HG03103 (cell line): Measurements from ENCODE around the gene SYS1.

Experiments
- ATAC-seq: cut with Tn5 transposase; IDR thresholded peaks from one replicate; pipeline ENCODE4 v1.9.1; 2021; ENCODE audit warnings: low read depth; ENCODE audit not compliant: unreplicated experiment

The SYS1 gene

DNA sequence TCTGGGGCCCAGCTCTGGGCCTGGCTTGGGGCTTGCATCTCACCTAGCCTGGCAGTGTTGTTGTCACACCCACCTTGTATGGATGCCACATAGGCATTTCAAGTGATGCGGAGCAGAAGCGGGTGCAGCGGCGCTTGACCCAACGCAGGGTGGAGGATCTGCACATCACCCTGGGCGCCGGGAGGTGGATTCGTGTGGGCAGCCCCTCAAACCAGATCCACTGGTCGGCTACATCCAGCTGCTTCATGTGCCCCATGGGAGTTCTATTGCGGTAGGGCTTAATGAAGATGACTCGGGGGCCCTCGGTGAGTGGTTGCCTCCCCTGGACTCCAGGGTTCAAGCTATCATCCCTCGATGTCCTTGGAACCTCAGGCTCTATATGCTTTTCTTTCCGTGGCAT lies 12.0 kb downstream of the SYS1 start:
- ATAC-seq, result no peak

- ATAC-seq, result no peak
Observed at GRCh38 chr20:45377269-45377668, 14.3 kb downstream of the SYS1 start.

- ATAC-seq, result no peak
Observed at GRCh38 chr20:45378191-45378590, 15.2 kb downstream of the SYS1 start, which contains the start of gene TP53TG5. Gene TP53TG5, minus strand, starts transcription at chr20:45378325. Its CDS starts 89 bp downstream, at chr20:45378236.

GRCh38 chr20:45387274-45387673 lies 24.3 kb downstream of the SYS1 start:
- no peak for ATAC-seq

DNA sequence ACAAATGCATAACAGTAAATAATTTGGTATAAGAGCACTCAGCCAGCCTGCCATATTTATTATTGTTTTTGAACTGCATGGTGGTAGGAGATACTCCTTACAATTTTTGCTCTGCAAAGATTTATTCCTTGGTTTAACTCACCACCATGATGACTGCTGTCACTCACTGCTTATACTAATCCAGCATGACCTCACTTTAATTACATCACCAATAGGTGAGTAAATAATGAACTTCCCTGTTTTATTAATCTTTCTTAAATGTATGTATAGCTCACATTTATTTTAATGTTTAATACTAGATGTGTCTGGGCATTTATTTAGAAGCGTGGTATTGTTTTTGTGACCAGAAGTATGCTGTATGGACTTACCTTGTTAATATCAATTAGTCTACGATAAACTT lies 28.0 kb downstream of the SYS1 start:
- ATAC-seq, result no peak

DNA sequence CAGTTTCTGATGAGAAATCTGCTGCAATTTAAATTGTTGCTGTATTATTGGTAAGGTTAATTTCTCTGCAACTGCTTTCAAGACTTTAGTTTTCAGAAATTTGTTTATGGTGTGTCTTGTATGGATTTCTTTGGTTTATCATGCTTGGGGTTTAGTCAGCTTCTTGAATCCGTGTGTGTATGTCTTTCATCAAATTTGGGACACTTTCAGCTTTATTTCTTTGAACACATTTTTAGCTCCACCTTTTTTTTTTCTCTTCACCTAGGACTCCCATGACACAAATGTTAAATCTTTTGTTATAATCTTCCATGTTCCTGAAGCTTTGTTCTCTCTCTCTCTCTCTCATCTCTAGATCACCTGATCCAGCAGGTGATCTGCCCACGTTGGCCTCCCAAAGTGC lies 28.6 kb downstream of the SYS1 start:
- no peak for ATAC-seq

GRCh38 chr20:45392733-45393132 lies 29.8 kb downstream of the SYS1 start:
- ATAC-seq, result no peak

DNA sequence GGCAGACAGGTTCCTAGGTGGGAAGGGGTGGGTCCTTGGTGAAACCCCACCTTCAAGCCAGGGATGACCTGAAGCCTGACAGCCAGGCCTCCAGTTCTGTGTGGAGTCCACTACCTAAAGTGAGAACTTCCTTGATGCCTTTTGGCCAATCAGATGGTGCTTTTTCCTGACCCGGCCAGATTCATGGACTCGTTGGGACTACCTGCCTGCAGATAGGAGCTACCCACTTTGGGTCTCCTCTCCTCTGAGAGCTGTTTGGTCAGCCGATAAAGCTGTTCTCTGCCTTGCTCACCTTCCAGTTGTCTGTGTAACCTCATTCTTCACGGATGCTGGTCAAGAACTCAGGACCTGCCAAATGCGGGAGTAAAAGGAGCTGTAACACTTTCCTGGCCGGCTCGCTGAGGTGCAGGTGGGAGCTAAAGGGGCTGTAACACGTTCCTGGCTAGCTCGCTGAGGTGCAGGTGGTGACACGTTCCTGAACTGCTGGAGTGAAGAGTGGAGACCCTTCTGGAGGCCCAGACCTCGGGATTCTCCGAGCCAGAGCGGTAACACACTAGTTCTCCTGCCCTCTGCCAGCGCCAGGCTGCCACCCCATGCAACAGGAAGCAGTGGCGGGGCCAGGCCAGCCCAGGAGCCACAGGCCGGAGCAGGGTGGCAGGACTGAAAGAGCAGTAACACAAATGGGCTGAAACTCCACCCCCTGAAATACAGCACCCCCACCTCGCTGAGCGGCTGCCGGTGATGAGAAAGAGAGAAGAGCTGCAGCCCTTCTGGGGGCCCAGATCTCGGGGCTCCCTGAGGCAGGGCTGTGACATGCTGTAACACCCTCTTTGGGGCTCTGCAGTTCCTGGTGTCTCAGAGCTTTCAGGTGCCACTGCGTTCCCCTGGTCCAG lies 31.5 kb downstream of the SYS1 start:
- ATAC-seq, result no peak

- ATAC-seq, result no peak
Observed at GRCh38 chr20:45395114-45395415, 32.1 kb downstream of the SYS1 start.

GRCh38 chr20:45399018-45399417 lies 36.1 kb downstream of the SYS1 start:
- ATAC-seq, result no peak

DNA sequence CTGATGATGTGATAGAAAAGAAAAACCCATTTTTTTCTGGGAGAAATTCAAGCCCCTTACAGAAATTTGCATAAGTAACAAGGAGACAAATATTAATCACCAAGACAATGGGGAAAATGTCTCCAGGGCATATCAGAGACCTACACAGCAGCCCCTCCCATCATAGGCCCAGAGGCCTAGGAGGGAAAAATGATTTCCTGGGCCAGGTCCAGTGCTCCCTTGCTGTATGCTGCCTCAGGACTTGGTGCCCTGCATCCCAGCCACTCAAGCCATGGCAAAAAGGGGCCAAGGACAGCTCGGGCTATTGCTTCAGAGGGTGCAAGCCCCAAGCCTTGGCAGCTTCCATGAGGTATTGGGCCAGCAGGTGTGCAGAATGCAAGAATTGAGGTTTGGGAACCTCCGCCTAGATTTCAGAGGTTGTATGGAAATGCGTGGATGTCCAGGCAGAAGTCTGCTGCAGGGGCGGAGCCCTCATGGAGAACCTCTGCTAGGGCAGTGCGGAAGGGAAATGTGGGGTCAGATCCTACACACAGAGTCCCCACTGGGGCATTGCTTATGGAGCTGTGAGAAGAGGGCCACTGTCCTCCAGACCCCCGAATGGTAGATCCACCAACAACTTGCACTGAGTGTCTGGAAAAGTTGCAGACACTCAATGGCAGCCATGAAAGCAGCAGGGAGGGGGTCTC lies 37.5 kb downstream of the SYS1 start:
- ATAC-seq, result no peak

DNA sequence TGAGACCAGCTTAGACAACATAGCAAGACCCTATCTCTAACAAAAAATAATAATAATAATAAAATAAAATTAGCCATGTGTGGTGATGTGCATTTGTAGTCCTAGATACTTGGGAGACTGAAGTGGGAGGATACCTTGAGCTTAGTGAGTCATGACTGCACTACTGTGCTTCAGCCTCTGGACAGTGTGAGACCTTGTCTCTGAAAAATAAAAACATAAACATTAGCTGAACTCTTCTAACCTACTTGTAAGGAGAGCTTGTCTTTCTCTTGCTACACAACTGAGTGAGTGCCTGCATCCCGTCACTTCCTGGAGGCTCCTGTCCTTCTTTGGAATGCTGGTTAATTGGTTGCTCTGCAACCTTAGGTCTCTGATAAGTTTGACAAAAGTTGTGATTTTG lies 40.0 kb downstream of the SYS1 start:
- ATAC-seq, result no peak

DNA sequence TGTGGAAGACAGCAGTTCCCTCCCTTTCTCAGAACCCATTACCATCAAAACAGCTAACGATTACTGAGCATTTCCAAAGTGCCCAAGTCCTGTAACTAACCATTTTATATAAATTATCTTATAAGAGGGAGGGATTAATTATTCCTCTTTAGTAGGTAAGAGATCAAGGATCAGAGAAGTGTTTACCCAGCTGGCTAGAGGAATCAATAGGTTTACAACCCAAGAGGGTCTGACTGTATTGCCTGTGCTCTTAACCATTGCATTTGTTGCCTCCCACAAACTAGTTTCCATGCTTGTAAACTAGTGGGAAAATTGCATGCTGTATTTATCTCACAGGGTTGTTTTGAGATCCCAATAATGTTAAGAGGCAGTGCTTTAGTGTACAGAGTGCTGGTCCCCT lies 41.5 kb downstream of the SYS1 start:
- ATAC-seq, result no peak

DNA sequence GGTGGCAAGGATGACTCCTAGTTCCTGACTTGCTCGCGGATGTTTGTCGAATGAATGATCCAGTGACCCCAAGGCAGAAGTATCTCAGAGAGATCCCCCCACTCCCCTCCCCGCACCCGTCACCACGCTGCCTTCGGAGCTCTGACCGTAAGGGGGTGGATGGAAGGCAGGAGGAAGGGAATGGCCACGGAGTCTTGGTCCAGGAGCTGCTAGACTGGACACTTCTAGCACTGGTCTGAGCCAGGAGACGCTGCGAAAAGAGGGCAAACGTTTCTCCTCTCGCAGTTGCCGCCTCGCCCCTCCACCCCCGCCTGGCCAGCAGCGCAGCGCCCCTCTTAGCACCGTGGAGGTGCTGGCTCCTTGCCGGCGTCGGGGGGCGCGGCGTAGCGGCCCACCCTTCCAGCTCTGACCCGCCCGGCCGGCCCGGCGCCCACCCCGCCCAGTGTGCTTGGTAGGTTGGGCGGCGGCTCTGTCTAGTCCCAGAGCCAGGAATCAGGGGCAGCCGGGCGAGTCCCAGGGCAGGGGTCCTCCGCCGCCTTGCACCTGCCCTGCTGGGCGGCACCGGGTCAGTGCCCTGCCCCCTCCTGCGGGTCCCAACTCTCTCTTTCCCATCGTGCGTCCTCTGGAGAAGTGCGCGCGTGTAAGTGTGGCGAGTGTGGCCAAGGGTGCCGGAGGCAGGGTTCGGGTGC lies 42.8 kb downstream of the SYS1 start:
- ATAC-seq, result no peak

DNA sequence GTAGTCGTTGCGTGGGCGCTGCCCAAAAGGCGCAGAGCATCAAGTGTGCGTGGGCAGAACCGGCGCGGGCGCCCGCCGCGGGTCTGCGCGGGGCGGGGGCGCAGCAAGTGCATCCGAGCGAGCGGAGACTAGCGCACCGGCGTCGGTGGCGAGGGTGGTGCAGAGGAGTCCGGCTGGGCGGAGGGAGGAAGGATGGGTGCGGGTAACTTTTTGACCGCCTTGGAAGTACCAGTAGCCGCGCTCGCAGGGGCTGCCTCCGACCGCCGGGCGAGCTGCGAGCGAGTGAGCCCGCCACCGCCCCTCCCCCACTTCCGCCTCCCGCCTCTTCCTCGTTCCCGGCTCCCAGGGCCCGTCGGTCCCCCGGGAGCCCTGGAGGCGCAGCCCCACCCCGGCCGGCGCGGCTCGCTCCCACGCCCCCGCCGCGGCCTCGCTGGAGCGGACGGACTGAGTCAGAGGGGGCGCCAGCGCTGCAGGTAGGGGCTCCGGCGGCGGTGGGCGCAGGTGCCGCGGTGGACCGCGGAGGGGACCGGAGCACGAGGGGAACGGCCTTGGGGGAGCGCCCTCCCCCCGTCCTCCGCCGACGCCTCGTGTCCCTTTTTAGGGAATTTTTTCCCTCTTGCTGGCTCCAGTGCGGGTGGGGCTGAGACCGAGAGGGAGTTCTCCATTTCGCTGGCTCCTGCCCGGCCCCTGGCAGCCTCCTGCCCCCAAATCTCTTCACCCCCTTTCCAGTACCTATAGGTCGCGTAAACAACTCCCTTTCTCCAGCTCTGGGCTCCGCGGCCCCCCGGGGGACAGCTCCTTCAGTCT lies 43.5 kb downstream of the SYS1 start:
- ATAC-seq, result no peak

- no peak for ATAC-seq
Observed at GRCh38 chr20:45407067-45407745, 44.2 kb downstream of the SYS1 start.

- no peak for ATAC-seq
Observed at GRCh38 chr20:45407783-45408645, 45.1 kb downstream of the SYS1 start, which contains the start of gene DBNDD2. Gene DBNDD2, plus strand, starts transcription at chr20:45408289. Its CDS starts 179 bp downstream, at chr20:45408468.

DNA sequence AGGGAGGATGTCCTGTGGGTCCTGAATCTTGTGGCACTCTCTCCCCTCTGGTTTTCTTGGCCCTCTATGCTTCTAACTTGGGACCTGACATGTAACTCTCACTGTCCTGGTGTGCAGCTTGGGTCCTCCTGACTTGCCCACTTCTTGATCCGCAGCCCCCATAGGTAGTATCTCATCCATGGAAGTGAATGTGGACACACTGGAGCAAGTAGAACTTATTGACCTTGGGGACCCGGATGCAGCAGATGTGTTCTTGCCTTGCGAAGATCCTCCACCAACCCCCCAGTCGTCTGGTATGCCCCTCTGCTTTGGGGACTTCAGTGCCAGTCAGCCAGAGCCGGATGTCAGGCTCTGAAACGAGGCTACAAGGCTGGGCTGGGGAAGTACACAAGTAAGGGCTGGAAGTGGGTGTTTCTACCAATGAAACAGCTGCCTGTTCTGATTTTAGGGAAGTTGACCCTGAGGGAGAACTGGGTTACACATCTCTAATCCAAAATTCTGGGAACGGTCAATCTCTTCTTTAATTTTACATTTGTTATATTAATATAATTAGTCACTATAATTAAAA lies 45.8 kb downstream of the SYS1 start:
- no peak for ATAC-seq
